Stomach smooth muscle (tissue), 2 donors: ENCODE measurements around the gene CMTM7.
A peak's percentile ranks its signal among the peaks of the same experiment; 100 is the strongest.

Experiments used
- H3K27ac ChIP-seq: one replicate; pipeline ENCODE4 v1.7.0; 2013; ENCODE audit warnings: mild to moderate bottlenecking, low read length, inconsistent platforms
- H3K27me3 ChIP-seq, 2 donors: one replicate each; pipeline ENCODE4 v1.7.0; 2013; ENCODE audit warnings: low read length in 2 of 2; ENCODE audit not compliant: insufficient read depth in 2 of 2, control insufficient read depth in 1 of 2
- H3K36me3 ChIP-seq, 2 donors: one replicate each; pipeline ENCODE4 v1.7.0; 2013; ENCODE audit warnings: low read length in 2 of 2; ENCODE audit not compliant: control insufficient read depth in 2 of 2, insufficient read depth in 2 of 2
- H3K4me1 ChIP-seq: one replicate; pipeline ENCODE4 v1.7.0; 2013; ENCODE audit warnings: low read length; ENCODE audit not compliant: control insufficient read depth, insufficient read depth
- H3K4me3 ChIP-seq, 2 donors: one replicate each; pipeline ENCODE4 v1.7.0; 2013; ENCODE audit warnings: low read length in 2 of 2
- H3K9ac ChIP-seq, 2 donors: one replicate each; pipeline ENCODE4 v1.7.0; 2013; ENCODE audit warnings: low read length in 2 of 2, mild to moderate bottlenecking in 1 of 2
- H3K9me3 ChIP-seq, 2 donors: one replicate each; pipeline ENCODE4 v1.7.0; 2013; ENCODE audit warnings: low read length in 2 of 2; ENCODE audit not compliant: control insufficient read depth in 2 of 2
- donor health status: healthy.
- donor health status: Pancreatic carcinoma.

The CMTM7 gene

DNA sequence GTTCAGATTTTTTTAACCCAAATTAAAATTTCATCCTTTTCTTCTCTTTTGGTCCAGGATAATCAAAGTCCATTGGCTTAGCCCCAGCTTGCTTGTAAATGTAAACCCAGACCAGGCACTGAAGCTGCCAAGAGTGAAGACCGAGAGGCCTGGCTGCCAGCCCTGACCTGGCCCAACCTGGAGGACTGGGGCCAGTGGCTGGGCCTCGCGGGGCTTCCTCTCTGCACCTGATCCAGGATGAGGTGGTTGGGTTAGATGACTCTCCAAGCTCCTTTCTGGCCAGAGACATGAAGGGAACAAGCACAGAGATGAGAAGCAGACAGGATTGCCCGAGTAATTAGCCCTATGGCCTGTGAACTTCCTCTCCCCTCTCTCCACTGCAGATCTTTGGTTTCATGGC lies 60.4 kb downstream of the CMTM7 start:
- Histone ChIP-seq H3K4me1 (peaks cover 11% of the 10 kb centered on the region), H3K9me3 (no peaks in the 10 kb centered on the region), H3K4me3 (no peak overlapping the region), H3K27me3 (peaks cover 7 to 10% of the 10 kb centered on the region in 2 donors), H3K9ac (no peak overlapping the region), H3K36me3 (no peaks in the 10 kb centered on the region), H3K27ac (no peak overlapping the region)

DNA sequence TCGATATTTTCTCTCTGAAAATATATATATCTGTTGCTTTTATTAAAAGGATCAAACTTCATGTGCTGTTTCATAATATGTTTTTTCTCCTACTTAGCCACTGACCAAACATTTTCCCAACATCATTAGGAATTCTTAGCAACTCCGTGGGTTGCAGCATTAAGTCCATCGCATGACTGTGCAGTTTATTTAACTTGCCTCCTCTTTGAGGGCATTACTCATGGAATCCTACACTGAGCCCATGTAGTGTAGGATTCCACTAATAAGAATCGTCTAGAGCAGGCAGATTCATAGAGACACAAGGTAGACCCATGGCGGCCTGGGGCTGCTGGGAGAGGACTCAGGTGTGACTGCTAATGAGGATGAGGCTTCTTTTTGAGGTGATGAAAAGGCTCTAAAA lies 61.7 kb downstream of the CMTM7 start:
- Histone ChIP-seq H3K36me3 (no peaks in the 10 kb centered on the region), H3K27ac (no peak overlapping the region), H3K4me1 (peaks cover 11% of the 10 kb centered on the region), H3K9me3 (no peaks in the 10 kb centered on the region), H3K9ac (no peak overlapping the region), H3K4me3 (no peak overlapping the region), H3K27me3 (peaks cover 7 to 10% of the 10 kb centered on the region in 2 donors)

GRCh38 chr3:32454111-32454510 lies 62.5 kb downstream of the CMTM7 start:
- no peaks in the 10 kb centered on the region for H3K9me3 ChIP-seq
- no peak overlapping the region for H3K27ac ChIP-seq
- no peaks in the 10 kb centered on the region for H3K36me3 ChIP-seq
- H3K27me3 ChIP-seq: peaks cover 7 to 10% of the 10 kb centered on the region in 2 donors
- H3K9ac ChIP-seq: no peak overlapping the region
- no peak overlapping the region for H3K4me3 ChIP-seq
- peaks cover 11% of the 10 kb centered on the region for H3K4me1 ChIP-seq

DNA sequence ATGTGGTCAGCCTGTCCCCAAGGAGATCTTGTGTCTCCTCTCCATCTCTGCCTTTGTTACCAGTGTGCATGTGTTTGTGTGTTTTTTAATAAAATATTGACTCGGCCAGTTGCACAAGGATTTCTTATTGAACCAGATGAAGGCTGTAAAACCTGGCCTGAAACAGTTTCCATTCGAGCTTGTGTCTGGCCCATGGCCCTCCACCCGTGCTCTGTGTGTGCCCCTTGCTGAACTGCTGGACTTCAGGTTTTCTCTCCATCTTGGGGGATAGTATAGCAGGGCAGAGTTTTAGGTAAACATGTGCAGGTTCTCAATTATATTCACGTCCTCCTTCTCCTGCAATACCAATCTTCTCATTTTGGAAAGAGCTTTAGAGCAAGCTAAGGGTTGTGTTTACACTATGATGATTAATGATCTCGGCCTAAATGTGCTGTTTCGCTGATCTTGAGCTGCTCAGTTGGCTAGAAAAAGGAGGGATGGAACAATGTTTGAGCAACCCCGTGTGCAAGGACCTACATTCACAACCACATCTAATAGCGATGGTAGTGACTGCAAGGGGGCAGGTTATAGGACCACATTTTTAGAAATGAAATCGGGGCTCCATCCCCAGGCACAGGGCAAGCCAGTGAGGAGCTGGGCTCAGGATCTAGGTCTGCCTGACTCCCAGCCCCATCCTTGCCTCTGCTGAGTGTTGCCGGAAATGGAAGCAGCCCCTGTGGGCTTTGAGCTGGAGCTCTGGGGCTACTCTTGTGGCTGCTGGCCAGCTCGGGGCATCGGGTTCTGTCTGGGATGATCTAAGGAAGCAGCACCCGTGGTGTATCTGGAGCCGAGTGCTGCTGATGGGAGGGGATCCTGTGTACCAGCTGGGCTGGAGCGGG lies 63.3 kb downstream of the CMTM7 start:
- no peaks in the 10 kb centered on the region for H3K36me3 ChIP-seq
- peaks cover 7 to 10% of the 10 kb centered on the region in 2 donors for H3K27me3 ChIP-seq
- H3K9me3 ChIP-seq: no peaks in the 10 kb centered on the region
- peak overlapping the region; percentile 6 to 40 for H3K4me3 ChIP-seq
- H3K27ac ChIP-seq: no peak overlapping the region
- peaks cover 11% of the 10 kb centered on the region for H3K4me1 ChIP-seq
- no peak overlapping the region for H3K9ac ChIP-seq

DNA sequence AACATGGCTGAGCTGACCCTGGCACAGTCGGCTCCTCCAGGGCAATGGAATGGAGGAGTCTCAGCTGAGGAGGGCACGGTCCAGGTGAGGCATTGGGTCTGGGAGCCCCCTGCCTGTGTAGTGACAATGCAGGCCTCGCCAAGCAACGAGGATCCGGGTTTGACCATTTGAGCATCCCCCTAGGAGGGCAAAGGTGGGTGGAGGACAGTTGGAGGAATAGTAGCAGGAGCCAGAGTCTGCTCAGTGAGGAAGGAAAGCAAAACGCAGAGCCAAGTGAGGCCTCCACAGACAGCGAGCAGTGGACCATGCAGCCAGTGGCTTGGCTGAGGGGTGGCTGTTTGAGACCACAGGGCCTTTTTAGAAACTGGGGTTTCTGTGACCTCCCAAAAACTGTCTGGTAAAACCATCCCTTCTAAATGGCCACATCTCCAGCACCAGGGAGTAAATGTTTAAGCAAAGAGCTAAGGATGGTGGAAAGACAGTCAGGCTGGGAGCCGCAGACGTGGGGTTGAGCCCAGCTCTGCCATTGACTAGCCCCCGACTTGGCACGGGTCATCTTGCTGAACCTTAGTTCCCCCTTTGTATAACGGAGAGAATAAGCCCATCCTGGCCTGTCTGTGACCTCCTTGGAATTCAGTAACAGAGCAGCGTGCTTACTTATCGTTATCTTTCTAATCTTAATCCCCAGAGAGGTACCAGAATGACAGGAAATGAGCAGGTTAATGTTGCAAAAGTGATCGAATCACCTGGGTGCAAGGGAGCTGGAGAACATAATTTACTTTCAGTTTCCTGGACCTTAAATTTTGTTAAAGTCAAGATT lies 64.2 kb downstream of the CMTM7 start:
- H3K9ac ChIP-seq: no peak overlapping the region
- H3K9me3 ChIP-seq: no peaks in the 10 kb centered on the region
- H3K4me1 ChIP-seq: peaks cover 11% of the 10 kb centered on the region
- peaks cover 5 to 10% of the 10 kb centered on the region in 2 donors for H3K27me3 ChIP-seq
- no peaks in the 10 kb centered on the region for H3K36me3 ChIP-seq
- H3K27ac ChIP-seq: no peak overlapping the region
- no peak overlapping the region for H3K4me3 ChIP-seq

GRCh38 chr3:32456429-32457130 lies 64.9 kb downstream of the CMTM7 start:
- H3K4me3 ChIP-seq: no peak overlapping the region
- H3K27me3 ChIP-seq: peaks cover 5 to 10% of the 10 kb centered on the region in 2 donors
- peaks cover 11% of the 10 kb centered on the region for H3K4me1 ChIP-seq
- no peaks in the 10 kb centered on the region for H3K36me3 ChIP-seq
- no peak overlapping the region for H3K9ac ChIP-seq
- no peaks in the 10 kb centered on the region for H3K9me3 ChIP-seq
- no peak overlapping the region for H3K27ac ChIP-seq

- Histone ChIP-seq H3K27me3 (peaks cover 5 to 6% of the 10 kb centered on the region in 2 donors), H3K9me3 (no peaks in the 10 kb centered on the region), H3K4me3 (no peak overlapping the region), H3K27ac (no peak overlapping the region), H3K36me3 (no peaks in the 10 kb centered on the region), H3K9ac (no peak overlapping the region), H3K4me1 (peaks cover 11% of the 10 kb centered on the region)
These were observed 66.4 kb downstream of the CMTM7 start for GRCh38 chr3:32457971-32458471.

- Histone ChIP-seq H3K36me3 (no peaks in the 10 kb centered on the region), H3K4me3 (no peak overlapping the region), H3K27me3 (peaks cover 3 to 5% of the 10 kb centered on the region in 2 donors), H3K9ac (no peak overlapping the region), H3K4me1 (peaks cover 8% of the 10 kb centered on the region), H3K9me3 (no peaks in the 10 kb centered on the region), H3K27ac (no peak overlapping the region)
These were observed 67.8 kb downstream of the CMTM7 start for GRCh38 chr3:32459450-32459849.

- Histone ChIP-seq H3K4me1 (peaks cover 2% of the 10 kb centered on the region), H3K27ac (no peak overlapping the region), H3K9ac (no peak overlapping the region), H3K27me3 (peaks cover 3 to 5% of the 10 kb centered on the region in 2 donors), H3K9me3 (no peaks in the 10 kb centered on the region), H3K36me3 (no peaks in the 10 kb centered on the region), H3K4me3 (no peak overlapping the region)
These were observed 68.5 kb downstream of the CMTM7 start for GRCh38 chr3:32460031-32460749.
